ENCODE measurements around the gene ITGAL. TPM values are rescaled to one million over a fixed set of nuclear protein-coding genes. Genes with fewer than 3 reads are reported as not detected.

ITGAL gene
- total RNA-seq, 1 experiment from 2014 or later: not detected

DNA sequence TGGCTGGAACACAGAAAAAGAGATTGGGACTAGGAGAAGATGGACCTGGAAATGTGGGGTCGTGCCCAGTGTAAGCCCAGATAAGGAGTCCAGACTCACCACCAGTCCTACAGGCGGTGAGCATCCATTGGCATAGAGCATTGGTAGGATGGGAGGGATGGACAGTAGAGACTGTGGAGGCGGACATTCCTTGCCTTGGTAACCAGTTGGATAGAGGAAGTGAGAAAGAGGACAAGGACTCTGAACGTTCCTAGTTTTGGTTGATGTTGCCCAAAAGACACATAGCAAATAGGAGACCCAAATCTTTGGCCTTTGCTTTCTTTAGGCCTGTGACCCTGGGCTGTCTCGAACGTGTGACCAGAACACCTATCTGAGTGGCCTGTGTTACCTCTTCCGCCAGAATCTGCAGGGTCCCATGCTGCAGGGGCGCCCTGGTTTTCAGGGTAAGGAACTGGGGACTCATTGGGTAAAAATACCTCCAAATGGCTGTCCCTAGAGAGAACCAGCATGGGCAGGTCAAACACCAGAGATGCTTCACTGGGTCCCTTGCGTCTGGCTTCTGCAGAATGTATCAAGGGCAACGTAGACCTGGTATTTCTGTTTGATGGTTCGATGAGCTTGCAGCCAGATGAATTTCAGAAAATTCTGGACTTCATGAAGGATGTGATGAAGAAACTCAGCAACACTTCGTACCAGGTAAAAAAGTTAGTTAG lies 6.4 kb downstream of the ITGAL start:
- BruUV-seq (replicated peaks): no TSS peak
- Mint-ChIP-seq H3K27ac (ENCODE audit: low read depth, unreplicated experiment) (no peak overlapping the region), H3K36me3 (ENCODE audit: insufficient read depth, unreplicated experiment) (peaks cover 11% of the 10 kb centered on the region), H3K27me3 (ENCODE audit: insufficient read depth, unreplicated experiment) (no peaks in the 10 kb centered on the region), H3K4me1 (ENCODE audit: insufficient read depth, unreplicated experiment) (no peaks in the 10 kb centered on the region), H3K4me3 (ENCODE audit: unreplicated experiment) (no peak overlapping the region), H3K9me3 (ENCODE audit: unreplicated experiment) (no peaks in the 10 kb centered on the region)
- CTCF ChIA-PET: interaction anchor here (0.6 to 1.9 kb wide), 2 partner anchors 28 to 29 kb away, joined by 5 to 7 read pairs; no protein-coding TSS in a partner anchor
- intact Hi-C loops (cut with micrococcal nuclease): no loop called here
- POLR2A ChIA-PET: no interaction called here
- DNase-seq (ENCODE audit: unreplicated experiment): no peak
- TF ChIP-seq, protein P1, sequence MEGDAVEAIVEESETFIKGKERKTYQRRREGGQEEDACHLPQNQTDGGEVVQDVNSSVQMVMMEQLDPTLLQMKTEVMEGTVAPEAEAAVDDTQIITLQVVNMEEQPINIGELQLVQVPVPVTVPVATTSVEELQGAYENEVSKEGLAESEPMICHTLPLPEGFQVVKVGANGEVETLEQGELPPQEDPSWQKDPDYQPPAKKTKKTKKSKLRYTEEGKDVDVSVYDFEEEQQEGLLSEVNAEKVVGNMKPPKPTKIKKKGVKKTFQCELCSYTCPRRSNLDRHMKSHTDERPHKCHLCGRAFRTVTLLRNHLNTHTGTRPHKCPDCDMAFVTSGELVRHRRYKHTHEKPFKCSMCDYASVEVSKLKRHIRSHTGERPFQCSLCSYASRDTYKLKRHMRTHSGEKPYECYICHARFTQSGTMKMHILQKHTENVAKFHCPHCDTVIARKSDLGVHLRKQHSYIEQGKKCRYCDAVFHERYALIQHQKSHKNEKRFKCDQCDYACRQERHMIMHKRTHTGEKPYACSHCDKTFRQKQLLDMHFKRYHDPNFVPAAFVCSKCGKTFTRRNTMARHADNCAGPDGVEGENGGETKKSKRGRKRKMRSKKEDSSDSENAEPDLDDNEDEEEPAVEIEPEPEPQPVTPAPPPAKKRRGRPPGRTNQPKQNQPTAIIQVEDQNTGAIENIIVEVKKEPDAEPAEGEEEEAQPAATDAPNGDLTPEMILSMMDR (IDR thresholded peaks at IDR 0.05; ENCODE audit: unreplicated experiment): no peak

DNA sequence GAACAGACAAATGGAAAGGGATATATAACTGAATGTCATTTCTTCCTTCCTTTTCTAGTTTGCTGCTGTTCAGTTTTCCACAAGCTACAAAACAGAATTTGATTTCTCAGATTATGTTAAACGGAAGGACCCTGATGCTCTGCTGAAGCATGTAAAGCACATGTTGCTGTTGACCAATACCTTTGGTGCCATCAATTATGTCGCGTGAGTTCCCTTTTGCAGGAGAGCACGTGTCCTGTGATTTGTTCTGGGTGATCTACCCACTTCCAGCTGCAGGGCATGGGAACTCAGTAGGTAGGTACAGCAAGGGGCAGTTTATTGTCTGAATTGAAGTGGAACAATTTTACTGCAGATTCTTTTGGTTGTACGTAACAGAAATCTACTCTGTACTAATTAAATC lies 8.8 kb downstream of the ITGAL start:
- Mint-ChIP-seq H3K9me3 (ENCODE audit: unreplicated experiment) (no peaks in the 10 kb centered on the region), H3K4me3 (ENCODE audit: unreplicated experiment) (no peak overlapping the region), H3K27ac (ENCODE audit: low read depth, unreplicated experiment) (no peak overlapping the region), H3K4me1 (ENCODE audit: insufficient read depth, unreplicated experiment) (no peaks in the 10 kb centered on the region), H3K27me3 (ENCODE audit: insufficient read depth, unreplicated experiment) (no peaks in the 10 kb centered on the region), H3K36me3 (ENCODE audit: insufficient read depth, unreplicated experiment) (peaks cover 11% of the 10 kb centered on the region)
- ChIA-PET POLR2A (no interaction called here), CTCF (interaction anchor here (1.7 kb wide), 1 partner anchor 9 kb away, joined by 6 read pairs; no protein-coding TSS in a partner anchor)
- intact Hi-C loops (cut with micrococcal nuclease): no loop called here
- no TSS peak for BruUV-seq (replicated peaks)
- TF ChIP-seq, protein P1 (IDR thresholded peaks at IDR 0.05; ENCODE audit: unreplicated experiment): no peak
- no peak for DNase-seq (ENCODE audit: unreplicated experiment)

DNA sequence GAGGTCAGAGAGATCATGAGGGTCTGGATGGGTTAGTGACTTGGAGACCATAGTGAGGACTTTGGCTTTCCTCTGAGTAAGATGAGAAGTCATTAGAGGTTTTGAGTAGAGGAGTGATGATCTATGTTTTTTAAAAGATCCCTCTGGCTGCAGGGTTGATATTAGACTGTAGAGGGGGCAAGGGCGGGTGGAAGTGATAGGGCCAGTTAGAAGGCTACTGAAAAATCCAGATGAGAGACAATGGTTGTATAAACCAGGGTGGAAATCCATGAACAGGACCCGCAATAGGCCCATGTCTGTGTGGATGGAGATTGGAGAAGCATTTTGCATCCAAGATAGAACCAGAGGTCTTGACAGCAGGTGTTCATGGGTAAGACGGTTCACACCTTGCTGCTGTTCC lies 9.8 kb downstream of the ITGAL start:
- Mint-ChIP-seq H3K4me3 (ENCODE audit: unreplicated experiment) (no peak overlapping the region), H3K9me3 (ENCODE audit: unreplicated experiment) (no peaks in the 10 kb centered on the region), H3K36me3 (ENCODE audit: insufficient read depth, unreplicated experiment) (peaks cover 11% of the 10 kb centered on the region), H3K27ac (ENCODE audit: low read depth, unreplicated experiment) (no peak overlapping the region), H3K27me3 (ENCODE audit: insufficient read depth, unreplicated experiment) (no peaks in the 10 kb centered on the region), H3K4me1 (ENCODE audit: insufficient read depth, unreplicated experiment) (no peaks in the 10 kb centered on the region)
- ChIA-PET POLR2A (no interaction called here), CTCF (interaction anchor here (0.5 kb wide), 1 partner anchor 10 kb away, joined by 3 read pairs; the partner anchor contains the start of gene ITGAL)
- intact Hi-C loops (cut with micrococcal nuclease): no loop called here
- TF ChIP-seq, protein P1 (IDR thresholded peaks at IDR 0.05; ENCODE audit: unreplicated experiment): no peak
- DNase-seq (ENCODE audit: unreplicated experiment): no peak
- no TSS peak for BruUV-seq (replicated peaks)

DNA sequence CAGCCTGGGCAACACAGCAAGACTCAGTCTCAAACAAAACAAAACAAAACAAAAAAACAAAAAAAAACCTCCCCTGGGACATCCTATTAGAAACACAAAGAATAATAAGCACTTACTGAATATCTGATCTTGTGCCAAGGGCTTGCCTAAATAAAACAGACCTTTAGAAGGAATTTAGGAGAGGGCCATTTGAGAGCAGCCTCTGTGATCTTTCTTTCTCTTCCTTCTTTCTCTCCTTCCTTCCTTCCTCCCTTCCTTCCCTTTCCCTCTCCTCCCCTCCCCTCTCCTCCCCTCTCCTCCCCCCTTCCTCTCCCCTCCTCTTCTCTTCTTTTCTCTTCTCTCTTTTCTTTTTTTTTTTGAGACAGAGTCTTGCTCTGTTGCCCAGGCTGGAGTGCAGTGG lies 12.3 kb downstream of the ITGAL start:
- peaks cover 5% of the 10 kb centered on the region for H3K4me1 Mint-ChIP-seq (ENCODE audit: insufficient read depth, unreplicated experiment)
- POLR2A ChIA-PET: no interaction called here
- no peak overlapping the region for H3K27ac Mint-ChIP-seq (ENCODE audit: low read depth, unreplicated experiment)
- CTCF ChIA-PET: no interaction called here
- DNase-seq (ENCODE audit: unreplicated experiment): no peak
- intact Hi-C loops (cut with micrococcal nuclease): no loop called here
- H3K4me3 Mint-ChIP-seq (ENCODE audit: unreplicated experiment): no peak overlapping the region
- no peaks in the 10 kb centered on the region for H3K27me3 Mint-ChIP-seq (ENCODE audit: insufficient read depth, unreplicated experiment)
- TF ChIP-seq, protein P1 (IDR thresholded peaks at IDR 0.05; ENCODE audit: unreplicated experiment): no peak
- peaks cover 11% of the 10 kb centered on the region for H3K36me3 Mint-ChIP-seq (ENCODE audit: insufficient read depth, unreplicated experiment)
- BruUV-seq (replicated peaks): no TSS peak
- H3K9me3 Mint-ChIP-seq (ENCODE audit: unreplicated experiment): no peaks in the 10 kb centered on the region

Measured in MCF 10A (cell line).